Measurements from ENCODE around the gene C10orf90. TPM values are rescaled to one million over a fixed set of nuclear protein-coding genes. Genes with fewer than 3 reads are reported as not detected.

C10orf90 gene
- total RNA-seq, 1 experiment from 2014 or later, result 0.62 TPM

DNA sequence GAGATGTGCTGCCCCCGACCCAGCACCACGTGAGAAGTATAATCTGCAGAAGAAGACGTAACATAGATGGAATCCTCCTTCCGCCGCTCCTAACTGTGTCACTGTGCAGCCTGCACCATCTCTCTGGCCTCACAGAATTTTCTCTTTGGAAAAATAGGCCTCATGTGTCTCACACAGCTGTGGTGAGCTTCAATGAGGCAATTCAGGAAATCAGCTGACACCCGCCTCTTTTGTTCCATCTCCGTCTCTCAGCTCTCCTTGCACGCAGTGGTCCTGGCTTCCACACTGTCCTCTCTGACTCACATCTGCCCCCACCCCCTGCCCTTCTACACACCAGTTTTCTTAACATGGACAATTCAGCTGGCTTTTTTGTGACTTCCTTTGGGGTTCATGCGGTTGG, 7.2 kb downstream of the C10orf90 start:
- H3K4me3 ChIP-seq (ENCODE audit: insufficient read depth, low read depth, low read length), result no peak overlapping the region
- DNase-seq, result no peak
- H3K27me3 ChIP-seq (ENCODE audit: control insufficient read depth, insufficient read depth, low read length), result no peaks in the 10 kb centered on the region; the same call in 1 of the 2 replicates
- H3K36me3 ChIP-seq (replicated peaks; ENCODE audit: control insufficient read depth, insufficient read depth, low read length), result no peaks in the 10 kb centered on the region

DNA sequence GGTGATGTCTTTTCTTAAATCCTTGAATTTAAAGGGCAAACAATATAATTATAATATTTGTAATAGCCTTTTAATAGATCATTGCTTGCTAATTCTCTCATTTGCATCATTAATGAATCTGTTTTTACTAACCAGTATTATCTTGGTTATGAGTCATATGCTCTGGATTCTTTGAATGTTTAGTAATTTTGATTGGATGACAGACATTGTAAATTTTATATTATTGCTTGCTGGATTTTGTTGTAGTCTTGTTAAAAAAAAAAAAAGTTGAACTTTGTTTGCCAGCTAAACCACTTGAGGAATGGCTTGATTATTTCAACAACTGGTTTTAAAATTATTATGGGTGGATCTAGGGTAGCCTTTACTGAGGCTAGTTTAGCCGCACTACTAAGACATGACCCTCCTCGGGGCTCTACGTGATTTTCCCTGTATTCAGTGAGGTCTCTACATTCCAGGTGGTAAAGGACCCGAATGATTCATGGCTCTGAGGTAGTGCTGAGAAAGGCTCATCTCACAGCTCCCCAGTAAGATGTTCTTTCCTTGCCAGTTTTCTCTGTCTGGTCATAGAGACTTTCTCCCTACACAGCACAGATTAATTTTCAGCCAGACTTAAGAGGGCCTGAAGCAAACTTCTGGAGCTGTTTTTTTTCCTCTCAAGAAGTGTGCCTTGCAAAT, 8.5 kb downstream of the C10orf90 start:
- H3K27me3 ChIP-seq (ENCODE audit: control insufficient read depth, insufficient read depth, low read length), result no peaks in the 10 kb centered on the region; the same call in 1 of the 2 replicates
- no peak for DNase-seq
- H3K36me3 ChIP-seq (replicated peaks; ENCODE audit: control insufficient read depth, insufficient read depth, low read length), result no peaks in the 10 kb centered on the region
- no peak overlapping the region for H3K4me3 ChIP-seq (ENCODE audit: insufficient read depth, low read depth, low read length)

DNA sequence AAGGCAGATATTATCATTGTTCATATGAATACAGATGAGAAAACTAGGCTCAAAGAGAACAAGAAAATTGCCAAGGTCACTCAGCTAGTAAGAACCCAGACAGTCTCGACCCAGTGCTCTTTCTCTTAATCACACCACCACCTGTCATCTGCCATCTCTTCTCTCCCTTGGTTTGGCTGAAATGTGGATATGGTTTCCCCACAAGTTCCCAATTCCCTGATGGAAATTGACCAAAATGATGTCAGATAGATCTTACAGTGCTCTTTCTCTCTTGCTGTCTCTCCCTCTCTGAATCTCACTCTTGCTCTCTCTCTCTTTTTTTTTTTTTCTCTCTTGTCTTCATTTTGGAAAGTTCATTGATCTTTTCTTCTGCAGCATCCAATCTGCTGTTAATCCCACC, 9.1 kb downstream of the C10orf90 start:
- H3K4me3 ChIP-seq (ENCODE audit: insufficient read depth, low read depth, low read length), result no peak overlapping the region
- no peaks in the 10 kb centered on the region for H3K36me3 ChIP-seq (replicated peaks; ENCODE audit: control insufficient read depth, insufficient read depth, low read length)

DNA sequence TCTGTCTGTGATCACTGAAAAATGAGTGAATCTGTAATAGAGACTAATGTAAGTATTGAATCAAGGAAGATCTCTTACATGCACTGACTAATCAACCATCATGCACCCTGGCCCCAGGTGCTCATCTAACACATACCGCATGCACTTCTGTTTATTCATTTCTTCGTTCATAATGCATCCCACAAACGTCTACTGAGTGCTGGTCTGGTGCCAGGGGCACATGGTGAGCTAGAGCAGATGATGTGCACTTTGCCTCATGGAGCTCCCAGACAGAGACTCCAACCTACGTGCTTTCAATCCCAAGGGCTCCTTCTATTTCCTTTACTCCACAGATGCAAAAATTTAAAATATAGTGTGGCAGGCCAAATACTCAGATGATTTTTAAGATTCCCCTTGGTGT, 10.7 kb downstream of the C10orf90 start:
- no peak for DNase-seq

More for the DNA sequence above, 9.1 kb downstream of the C10orf90 start:
- H3K27me3 ChIP-seq (ENCODE audit: control insufficient read depth, insufficient read depth, low read length), result no peaks in the 10 kb centered on the region; the same call in 1 of the 2 replicates
- DNase-seq, result no peak

DNA sequence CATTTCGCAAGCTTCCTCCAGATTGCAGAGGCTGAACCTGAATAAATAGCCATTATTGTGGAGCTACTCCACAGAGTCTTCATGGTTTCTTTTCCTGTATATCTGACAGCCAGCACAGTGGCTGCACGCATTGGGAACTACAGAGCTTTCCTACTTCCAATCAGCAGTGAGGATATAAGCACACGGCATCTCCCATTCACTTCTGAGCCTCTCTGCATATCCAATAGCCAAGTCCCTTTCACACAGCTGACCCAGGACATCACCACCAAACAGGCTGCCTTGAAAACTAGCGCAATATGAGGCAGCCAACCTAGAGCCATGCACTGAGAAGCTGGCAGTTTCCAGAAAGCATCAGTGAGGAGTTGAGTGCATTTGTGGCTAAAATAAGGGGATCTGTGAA, 11.6 kb downstream of the C10orf90 start:
- DNase-seq, result no peak
- Histone ChIP-seq H3K27me3 (ENCODE audit: control insufficient read depth, insufficient read depth, low read length) (no peaks in the 10 kb centered on the region), H3K36me3 (replicated peaks; ENCODE audit: control insufficient read depth, insufficient read depth, low read length) (no peaks in the 10 kb centered on the region), H3K4me3 (ENCODE audit: insufficient read depth, low read depth, low read length) (no peak overlapping the region)

More for the DNA sequence above, 10.7 kb downstream of the C10orf90 start:
- no peaks in the 10 kb centered on the region for H3K27me3 ChIP-seq (ENCODE audit: control insufficient read depth, insufficient read depth, low read length)
- no peaks in the 10 kb centered on the region for H3K36me3 ChIP-seq (replicated peaks; ENCODE audit: control insufficient read depth, insufficient read depth, low read length)
- H3K4me3 ChIP-seq (ENCODE audit: insufficient read depth, low read depth, low read length), result no peak overlapping the region

DNA sequence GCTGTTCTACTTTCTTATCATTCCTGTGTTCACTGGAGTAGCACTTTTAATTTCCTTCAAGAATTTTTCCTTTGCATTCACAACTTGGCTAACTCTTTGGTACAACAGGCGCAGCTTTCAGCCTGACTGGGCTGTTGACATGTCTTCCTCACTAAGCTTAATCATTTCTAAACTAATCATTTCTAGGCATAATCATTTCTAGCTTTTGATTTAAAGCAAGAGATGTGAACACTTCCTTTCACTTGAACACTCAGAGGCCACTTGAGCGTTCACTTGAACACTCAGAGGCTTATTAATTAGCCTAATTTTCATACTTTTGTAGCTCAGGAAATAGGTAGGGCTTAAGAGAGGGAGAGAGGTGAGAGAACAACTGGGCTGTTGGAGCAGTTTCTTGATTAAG, 15.9 kb downstream of the C10orf90 start:
- Histone ChIP-seq H3K4me3 (ENCODE audit: insufficient read depth, low read depth, low read length) (no peak overlapping the region), H3K27me3 (ENCODE audit: control insufficient read depth, insufficient read depth, low read length) (no peaks in the 10 kb centered on the region), H3K36me3 (replicated peaks; ENCODE audit: control insufficient read depth, insufficient read depth, low read length) (no peaks in the 10 kb centered on the region)
- DNase-seq, result no peak

DNA sequence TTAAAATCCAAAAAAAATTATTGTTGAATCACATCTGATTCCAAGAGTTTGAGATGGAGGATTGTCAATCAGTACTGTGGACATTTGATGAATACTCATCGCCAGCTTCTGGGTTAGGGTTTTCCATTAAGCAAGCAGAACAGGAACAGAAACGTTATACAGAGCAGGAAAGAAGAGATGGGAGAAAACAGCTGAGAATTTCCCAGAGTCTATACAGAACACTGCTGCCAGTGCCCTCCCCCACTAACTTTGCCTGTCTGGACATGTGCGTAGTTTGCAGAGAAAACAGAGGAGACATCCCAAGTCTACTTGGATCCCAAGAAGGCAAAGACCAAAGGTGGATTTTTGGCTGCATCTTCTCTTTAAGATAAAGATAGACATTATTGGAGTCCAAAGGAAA, 19.0 kb downstream of the C10orf90 start:
- no peaks in the 10 kb centered on the region for H3K36me3 ChIP-seq (replicated peaks; ENCODE audit: control insufficient read depth, insufficient read depth, low read length)
- no peak for DNase-seq
- no peaks in the 10 kb centered on the region for H3K27me3 ChIP-seq (ENCODE audit: control insufficient read depth, insufficient read depth, low read length)
- H3K4me3 ChIP-seq (ENCODE audit: insufficient read depth, low read depth, low read length), result no peak overlapping the region

DNA sequence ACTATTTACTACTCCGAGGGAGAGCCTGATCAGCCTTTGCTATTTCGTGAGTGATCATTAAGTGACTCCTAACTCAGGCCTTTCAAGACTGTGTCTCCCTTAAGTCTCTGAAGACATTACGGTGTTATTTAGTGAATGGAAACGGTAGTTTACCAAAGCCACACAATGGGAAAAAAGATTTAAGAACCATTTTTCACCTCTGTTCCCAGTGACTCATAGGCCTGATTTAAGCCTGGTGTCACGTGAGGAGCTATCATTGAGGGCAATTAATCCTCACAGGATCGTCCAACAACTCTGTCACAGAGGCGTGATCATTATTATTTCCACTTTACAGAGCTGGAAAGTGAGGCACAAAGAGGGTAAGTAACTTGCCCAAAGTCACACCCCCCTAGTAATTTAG, 20.3 kb downstream of the C10orf90 start:
- Histone ChIP-seq H3K27me3 (ENCODE audit: control insufficient read depth, insufficient read depth, low read length) (no peaks in the 10 kb centered on the region), H3K4me3 (ENCODE audit: insufficient read depth, low read depth, low read length) (no peak overlapping the region), H3K36me3 (replicated peaks; ENCODE audit: control insufficient read depth, insufficient read depth, low read length) (no peaks in the 10 kb centered on the region)
- no peak for DNase-seq

DNA sequence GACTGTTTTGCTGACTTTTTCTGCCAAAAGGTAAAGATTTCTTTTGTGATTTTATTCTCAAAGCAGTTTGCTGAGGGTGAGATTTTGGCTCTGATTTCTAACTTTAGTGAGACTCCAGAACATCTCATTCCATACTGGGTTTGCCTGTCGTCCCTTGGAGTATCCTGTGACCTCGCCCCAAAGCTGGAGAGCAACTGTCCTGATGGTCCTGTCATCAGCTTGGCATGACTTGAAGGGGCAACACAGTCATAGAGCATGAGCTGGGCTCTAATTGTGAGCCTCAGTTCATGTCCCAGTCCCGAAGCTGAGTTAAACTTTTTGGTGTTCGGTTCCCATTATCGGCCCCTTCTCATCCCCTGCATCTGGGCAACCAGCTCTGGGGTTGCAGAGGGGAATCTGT, 23.4 kb downstream of the C10orf90 start:
- H3K27me3 ChIP-seq (ENCODE audit: control insufficient read depth, insufficient read depth, low read length), result no peaks in the 10 kb centered on the region
- no peaks in the 10 kb centered on the region for H3K36me3 ChIP-seq (replicated peaks; ENCODE audit: control insufficient read depth, insufficient read depth, low read length)
- no peak overlapping the region for H3K4me3 ChIP-seq (ENCODE audit: insufficient read depth, low read depth, low read length)
- DNase-seq, result no peak

DNA sequence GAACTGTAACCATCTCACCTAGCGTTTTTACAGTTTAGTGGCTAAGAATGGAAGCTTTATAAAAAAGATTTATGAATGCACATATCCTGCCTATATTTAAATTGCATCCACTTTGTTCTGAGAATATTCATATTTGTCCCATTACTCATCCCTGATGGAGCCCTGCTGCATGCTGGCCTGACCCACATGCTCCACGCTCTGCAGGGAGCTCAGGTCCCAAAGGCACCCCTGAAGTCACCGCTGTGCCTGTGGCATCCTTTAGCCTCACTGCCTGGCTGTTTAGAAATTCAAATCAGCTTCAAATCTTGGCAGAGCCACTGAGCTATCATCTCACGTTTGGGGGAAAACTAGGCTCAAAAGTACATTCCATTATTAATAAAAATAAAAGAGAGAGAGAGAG, 24.4 kb downstream of the C10orf90 start:
- no peak for DNase-seq
- Histone ChIP-seq H3K36me3 (replicated peaks; ENCODE audit: control insufficient read depth, insufficient read depth, low read length) (no peaks in the 10 kb centered on the region), H3K4me3 (ENCODE audit: insufficient read depth, low read depth, low read length) (no peak overlapping the region), H3K27me3 (ENCODE audit: control insufficient read depth, insufficient read depth, low read length) (no peaks in the 10 kb centered on the region)

DNA sequence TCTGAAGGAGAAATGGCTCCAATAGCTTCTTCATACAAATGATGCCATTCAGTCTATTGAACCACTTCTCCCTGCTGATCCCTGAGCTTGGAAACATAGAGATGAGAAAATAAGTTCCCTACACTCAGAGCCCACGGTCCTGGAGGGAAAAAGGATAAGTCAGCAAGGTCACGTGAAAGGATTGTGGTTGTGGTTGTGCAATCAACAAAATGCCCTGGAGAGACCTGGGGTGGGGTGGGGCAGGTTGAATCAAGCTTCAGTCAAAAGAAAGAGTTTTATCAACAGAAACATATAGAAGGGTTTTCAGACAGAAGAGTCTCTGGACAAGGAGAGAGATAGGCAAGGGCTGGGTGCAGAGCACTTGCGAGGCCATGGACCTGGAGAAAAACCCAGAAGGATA, 30.1 kb downstream of the C10orf90 start:
- Histone ChIP-seq H3K36me3 (replicated peaks; ENCODE audit: control insufficient read depth, insufficient read depth, low read length) (no peaks in the 10 kb centered on the region), H3K4me3 (ENCODE audit: insufficient read depth, low read depth, low read length) (no peak overlapping the region), H3K27me3 (ENCODE audit: control insufficient read depth, insufficient read depth, low read length) (no peaks in the 10 kb centered on the region)
- no peak for DNase-seq

DNA sequence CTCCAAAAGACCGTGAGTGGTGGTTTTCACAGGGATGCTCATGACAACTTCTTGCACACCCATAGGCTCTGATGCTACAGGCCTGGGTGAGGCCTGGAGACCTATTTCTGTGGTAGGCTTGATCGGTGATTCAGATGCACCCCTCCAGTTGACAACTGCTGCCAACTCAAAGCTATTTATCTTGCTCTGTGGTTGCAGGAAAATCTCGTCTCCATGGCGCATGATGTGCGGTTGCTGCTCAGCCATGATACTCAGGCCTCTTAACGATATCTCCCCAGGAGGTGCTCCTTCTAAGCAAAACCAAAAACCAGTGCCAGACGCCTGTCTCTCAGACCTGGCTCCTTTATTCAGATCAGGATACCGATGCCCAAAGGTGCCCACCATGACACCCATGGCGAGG, 31.4 kb downstream of the C10orf90 start:
- Histone ChIP-seq H3K36me3 (replicated peaks; ENCODE audit: control insufficient read depth, insufficient read depth, low read length) (no peaks in the 10 kb centered on the region), H3K4me3 (ENCODE audit: insufficient read depth, low read depth, low read length) (no peak overlapping the region), H3K27me3 (ENCODE audit: control insufficient read depth, insufficient read depth, low read length) (no peaks in the 10 kb centered on the region)
- no peak for DNase-seq

DNA sequence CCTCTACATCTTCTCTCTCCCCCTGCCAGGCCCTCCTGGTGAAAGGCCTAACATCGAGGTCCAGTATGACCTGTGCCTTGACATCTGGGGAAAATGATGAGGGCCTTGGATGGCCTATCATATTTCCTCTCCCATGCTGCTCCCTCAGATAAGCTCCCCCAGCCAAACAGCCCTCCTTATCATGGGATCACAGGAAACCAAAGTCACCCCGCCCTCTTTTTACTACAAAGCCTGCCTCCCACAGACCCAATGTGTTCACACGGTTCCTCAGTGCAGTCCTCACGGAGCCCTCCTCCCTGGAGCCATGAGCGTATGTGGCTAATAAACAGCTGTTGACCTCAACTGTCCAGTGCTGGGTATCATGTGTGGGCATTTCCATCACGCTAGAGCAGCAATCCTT, 32.0 kb downstream of the C10orf90 start:
- Histone ChIP-seq H3K27me3 (ENCODE audit: control insufficient read depth, insufficient read depth, low read length) (no peaks in the 10 kb centered on the region), H3K36me3 (replicated peaks; ENCODE audit: control insufficient read depth, insufficient read depth, low read length) (no peaks in the 10 kb centered on the region), H3K4me3 (ENCODE audit: insufficient read depth, low read depth, low read length) (no peak overlapping the region)
- no peak for DNase-seq

DNA sequence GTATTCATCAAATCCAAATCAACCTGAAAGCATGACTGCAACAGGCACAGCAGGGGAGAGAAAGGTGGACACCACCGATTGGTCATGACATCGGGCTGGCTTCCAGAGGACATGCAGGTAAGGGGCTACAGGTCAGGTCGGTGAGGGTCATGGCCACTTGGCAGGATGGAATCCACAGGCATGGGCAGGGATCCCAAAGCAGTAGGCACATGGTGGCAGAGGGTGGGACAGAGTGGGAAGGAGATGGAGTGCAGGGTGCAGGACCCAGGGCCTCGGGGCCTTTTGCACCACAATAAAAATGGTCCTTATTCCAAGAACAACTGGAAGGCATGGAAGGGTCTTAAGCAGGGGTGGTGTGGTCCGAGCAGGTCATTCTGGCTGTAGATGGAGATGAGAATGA, 33.0 kb downstream of the C10orf90 start:
- Histone ChIP-seq H3K36me3 (replicated peaks; ENCODE audit: control insufficient read depth, insufficient read depth, low read length) (no peaks in the 10 kb centered on the region), H3K27me3 (ENCODE audit: control insufficient read depth, insufficient read depth, low read length) (no peaks in the 10 kb centered on the region), H3K4me3 (ENCODE audit: insufficient read depth, low read depth, low read length) (no peak overlapping the region)
- DNase-seq, result no peak

DNA sequence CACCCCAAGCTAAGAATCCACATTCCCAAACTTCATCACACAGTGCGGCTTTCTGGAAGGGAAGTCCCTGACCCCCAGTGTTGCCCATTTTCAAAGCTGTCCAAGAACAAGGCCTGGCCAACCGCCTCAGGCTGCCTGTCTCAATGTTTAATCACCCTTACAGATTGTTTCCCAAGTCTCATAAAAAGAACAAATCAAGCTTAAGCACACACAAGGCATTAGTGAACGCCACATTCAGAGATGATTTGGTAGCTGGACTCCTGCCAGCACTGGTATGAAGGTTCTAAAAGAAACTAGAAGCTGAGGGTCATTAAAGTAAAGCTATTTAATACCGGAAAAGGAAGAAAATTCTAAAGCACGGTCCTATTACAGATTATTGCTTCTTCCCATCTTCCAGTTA, 35.6 kb downstream of the C10orf90 start:
- Histone ChIP-seq H3K36me3 (replicated peaks; ENCODE audit: control insufficient read depth, insufficient read depth, low read length) (no peaks in the 10 kb centered on the region), H3K27me3 (ENCODE audit: control insufficient read depth, insufficient read depth, low read length) (no peaks in the 10 kb centered on the region), H3K4me3 (ENCODE audit: insufficient read depth, low read depth, low read length) (no peak overlapping the region)
- DNase-seq, result no peak

DNA sequence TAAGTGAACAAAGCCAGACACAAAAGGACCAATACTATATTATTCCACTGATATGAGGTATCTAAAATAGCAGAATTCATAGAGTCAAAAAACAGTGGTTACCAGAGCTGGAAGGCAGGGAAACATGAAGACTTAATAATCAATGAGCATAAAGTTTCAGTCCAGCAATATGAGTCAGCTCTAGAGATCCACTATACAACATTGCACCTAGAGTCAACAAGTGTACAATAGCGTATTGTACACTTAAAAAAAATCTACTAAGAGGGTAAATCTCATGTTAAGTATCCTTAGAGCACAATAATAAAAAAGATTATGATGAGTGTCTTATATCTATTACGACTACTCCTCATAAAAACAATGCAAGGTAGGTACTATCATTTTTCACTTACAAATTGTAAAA, 36.1 kb downstream of the C10orf90 start:
- Histone ChIP-seq H3K27me3 (ENCODE audit: control insufficient read depth, insufficient read depth, low read length) (no peaks in the 10 kb centered on the region), H3K36me3 (replicated peaks; ENCODE audit: control insufficient read depth, insufficient read depth, low read length) (no peaks in the 10 kb centered on the region), H3K4me3 (ENCODE audit: insufficient read depth, low read depth, low read length) (no peak overlapping the region)
- no peak for DNase-seq

All from H7 (cell line).